Fibroblast of mammary gland (primary cell): Measurements from ENCODE around the gene ITPKB.

Experiments used
- DNase-seq: peaks from one replicate; pipeline ENCODE4 v3.0.0-alpha.2; 2010; ENCODE audit warnings: low read depth
- H3K4me3 ChIP-seq: 2 replicates; pipeline ENCODE4 v1.5.1; 2011; ENCODE audit warnings: low read depth, mild to moderate bottlenecking, low read length, moderate library complexity; ENCODE audit not compliant: control insufficient read depth
- TF ChIP-seq, protein P1 (sequence below): conservative IDR thresholded peaks from 2 replicates; pipeline ENCODE4 v1.5.1; 2011; ENCODE audit warnings: low read depth, low read length, inconsistent platforms; ENCODE audit not compliant: control insufficient read depth, insufficient read depth

Gene ITPKB

DNA sequence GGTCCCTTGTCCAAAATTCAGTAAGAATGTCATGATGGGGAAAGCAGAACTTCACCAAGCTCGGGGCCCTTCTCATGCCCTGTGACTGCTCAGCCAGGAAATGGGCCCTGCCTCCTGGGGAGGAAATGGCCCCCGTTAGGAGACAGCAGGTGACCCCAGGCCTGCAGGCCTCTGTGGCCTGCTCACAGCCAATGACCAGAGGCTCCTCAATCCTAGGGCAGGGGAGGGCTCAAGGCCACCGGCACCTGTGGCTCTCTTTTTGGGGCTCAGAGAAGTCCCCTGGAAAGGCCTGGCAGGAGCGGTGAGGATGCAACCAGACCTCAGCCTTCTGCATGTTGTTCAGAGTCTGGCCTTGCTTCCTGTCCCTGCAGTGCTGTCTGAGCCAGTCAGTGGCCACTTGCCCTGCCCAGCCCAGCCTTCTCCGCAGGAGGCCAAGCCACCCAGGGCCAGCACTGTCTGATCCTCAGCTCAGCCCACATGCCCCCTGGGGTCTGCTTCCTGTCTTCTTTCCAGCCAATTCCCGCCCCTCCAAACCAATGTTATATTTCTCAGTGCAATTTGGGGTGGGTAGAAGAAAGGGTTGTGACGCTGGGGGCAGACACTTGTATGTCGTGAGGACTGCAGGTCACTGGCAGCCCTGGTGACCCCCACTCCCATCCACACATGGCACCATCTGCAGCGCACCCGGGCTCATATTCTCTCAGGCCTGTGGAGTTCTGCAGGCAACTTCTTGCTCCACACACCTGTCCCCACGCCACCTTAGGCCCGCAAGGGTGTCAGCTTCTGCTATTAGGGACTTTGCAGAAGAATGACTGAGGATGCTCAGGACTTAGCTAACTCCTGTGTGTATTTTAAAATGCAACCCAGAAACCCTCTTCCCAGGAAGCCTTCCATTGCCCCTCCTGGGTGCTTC lies 83.6 kb downstream of the ITPKB start:
- no peak for DNase-seq
- TF ChIP-seq, protein P1, sequence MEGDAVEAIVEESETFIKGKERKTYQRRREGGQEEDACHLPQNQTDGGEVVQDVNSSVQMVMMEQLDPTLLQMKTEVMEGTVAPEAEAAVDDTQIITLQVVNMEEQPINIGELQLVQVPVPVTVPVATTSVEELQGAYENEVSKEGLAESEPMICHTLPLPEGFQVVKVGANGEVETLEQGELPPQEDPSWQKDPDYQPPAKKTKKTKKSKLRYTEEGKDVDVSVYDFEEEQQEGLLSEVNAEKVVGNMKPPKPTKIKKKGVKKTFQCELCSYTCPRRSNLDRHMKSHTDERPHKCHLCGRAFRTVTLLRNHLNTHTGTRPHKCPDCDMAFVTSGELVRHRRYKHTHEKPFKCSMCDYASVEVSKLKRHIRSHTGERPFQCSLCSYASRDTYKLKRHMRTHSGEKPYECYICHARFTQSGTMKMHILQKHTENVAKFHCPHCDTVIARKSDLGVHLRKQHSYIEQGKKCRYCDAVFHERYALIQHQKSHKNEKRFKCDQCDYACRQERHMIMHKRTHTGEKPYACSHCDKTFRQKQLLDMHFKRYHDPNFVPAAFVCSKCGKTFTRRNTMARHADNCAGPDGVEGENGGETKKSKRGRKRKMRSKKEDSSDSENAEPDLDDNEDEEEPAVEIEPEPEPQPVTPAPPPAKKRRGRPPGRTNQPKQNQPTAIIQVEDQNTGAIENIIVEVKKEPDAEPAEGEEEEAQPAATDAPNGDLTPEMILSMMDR, result no peak
- H3K4me3 ChIP-seq, result no peak overlapping the region

DNA sequence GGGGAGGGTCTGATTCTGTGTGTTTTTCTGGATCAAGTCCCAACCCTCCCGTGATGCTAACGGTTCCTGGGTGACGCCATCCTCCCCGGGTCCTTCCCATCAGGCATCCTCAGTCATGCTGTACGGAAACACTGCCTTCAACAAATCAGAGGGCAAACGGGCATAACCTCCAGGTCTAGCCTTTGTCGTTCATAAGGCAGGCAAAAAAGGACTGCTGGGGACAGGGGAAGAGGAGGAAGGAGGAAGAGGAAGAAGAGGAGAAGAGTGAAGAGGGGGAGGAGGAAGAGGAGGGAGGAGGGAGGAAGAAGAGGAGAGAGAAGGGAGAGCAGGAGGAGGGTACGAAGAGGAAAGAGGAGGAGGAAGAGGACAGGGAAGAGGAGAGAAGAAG lies 84.4 kb downstream of the ITPKB start:
- DNase-seq, result no peak
- H3K4me3 ChIP-seq, result no peak overlapping the region
- TF ChIP-seq, protein P1, result no peak

DNA sequence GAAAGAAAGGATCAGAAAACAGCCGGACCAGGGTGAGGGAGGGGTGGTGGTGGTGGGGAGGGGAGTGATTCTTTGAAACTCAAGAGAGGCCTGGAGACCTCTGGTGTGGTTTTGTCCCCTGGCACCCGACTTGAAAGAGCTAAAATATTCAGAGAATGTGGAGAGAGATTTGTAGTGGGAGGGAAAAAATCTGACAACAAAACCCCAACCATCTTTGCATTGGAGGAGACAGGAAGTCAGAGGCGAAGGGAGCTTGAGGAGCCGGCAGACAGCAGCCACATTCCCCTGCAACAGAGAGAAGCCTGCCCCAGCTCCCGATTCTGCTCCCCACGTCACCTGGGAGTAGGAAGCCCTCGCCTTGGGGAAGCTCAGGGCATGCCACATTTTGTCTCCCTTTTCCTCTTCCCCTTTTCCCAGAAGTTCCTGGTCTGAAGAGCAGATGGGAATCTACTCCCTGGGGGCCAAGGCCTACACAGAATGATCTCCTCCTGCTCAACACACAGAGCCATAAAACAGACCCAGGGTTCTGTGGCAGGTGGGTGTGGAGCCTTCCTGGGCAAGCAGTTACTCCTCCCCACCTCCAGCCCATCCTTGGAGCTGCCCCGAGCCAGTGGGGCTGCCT lies 84.9 kb downstream of the ITPKB start:
- TF ChIP-seq, protein P1, result no peak
- no peak overlapping the region for H3K4me3 ChIP-seq
- DNase-seq, result peak; percentile 35

DNA sequence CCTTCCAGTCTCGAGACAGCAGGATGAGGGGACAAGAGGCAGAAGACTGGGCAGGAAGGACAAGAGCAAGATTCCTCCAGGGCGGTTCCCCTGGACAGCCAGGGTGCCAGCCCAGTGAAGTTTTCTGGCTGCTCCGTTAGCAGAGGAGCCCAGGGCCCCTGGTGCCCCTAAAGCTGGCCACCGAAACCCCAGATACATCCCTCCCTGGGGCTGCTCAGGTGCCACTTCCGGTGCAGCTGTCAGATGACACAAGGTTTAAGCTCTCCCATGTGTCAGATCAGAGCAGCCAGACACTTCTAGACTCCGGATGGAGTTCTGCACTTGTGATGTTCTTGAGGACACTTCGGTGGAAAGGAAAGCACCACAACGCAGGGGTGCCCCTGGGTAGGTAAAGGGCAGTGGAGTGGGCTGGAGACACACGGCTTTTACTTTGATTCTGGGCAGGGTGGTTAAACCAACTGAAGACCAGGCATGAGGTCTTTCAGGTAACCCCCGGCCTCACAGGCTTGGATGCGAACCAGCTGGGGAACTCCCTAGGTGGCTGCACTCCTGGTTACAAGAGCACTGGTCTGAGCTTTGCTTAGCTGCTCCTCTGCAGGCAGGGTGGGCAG lies 85.7 kb downstream of the ITPKB start:
- TF ChIP-seq, protein P1, result no peak
- DNase-seq, result no peak
- no peak overlapping the region for H3K4me3 ChIP-seq

DNA sequence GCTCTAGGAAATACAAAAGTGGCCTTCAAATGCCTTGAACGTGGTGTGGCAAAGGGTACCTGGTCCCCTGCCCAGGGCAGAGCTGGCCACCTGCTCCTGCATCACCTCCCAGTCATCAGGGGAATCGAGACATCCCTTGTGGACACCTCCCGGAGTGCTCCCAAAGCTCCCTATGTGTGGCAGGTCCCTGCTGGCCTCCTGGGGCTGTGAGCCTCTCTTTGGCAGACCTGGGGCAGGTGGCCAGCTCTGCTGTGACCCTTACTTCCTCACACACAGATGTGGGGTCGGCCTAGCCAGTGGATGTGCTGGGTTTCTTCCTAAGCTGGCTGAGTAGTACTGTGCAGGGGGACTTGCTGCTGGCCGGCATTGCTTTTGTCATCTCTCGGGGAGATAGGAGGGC lies 86.5 kb downstream of the ITPKB start:
- H3K4me3 ChIP-seq, result no peak overlapping the region
- no peak for DNase-seq
- TF ChIP-seq, protein P1, result no peak

DNA sequence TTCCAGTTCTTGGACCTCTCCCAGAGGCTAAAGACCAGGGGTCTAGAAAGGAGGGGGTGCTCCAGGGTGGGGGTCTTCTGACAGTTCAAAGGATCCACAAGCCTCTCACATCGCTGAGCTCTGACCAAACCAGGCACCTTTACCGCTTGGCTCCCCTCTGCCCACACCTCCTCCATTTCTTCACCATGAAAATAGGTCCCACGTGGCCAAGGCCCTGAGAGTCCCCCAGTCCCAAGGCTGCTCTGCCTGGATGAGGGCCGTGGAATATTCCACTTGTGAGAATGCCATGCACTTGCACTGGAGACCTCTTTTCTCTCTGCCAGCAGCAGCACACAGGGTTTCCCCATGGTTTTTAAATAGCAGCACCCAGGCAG lies 87.4 kb downstream of the ITPKB start:
- TF ChIP-seq, protein P1, result no peak
- H3K4me3 ChIP-seq, result no peak overlapping the region
- DNase-seq, result no peak
